Measurements from ENCODE around the gene ZDHHC24.
A peak's percentile ranks its signal among the peaks of the same experiment; 100 is the strongest.

Gene ZDHHC24

GRCh38 chr11:66510990-66511339, 34.9 kb downstream of the ZDHHC24 start:
- Histone ChIP-seq H3K27me3 (ENCODE audit: insufficient read depth, low read length) (no peaks in the 10 kb centered on the region), H3K4me2 (ENCODE audit: low read length) (peak overlapping the region; percentile 95), H3K4me3 (ENCODE audit: low read depth, low read length, poor library complexity, severe bottlenecking) (peak overlapping the region; percentile 83), H3K79me2 (ENCODE audit: insufficient read depth, low read length) (no peaks in the 10 kb centered on the region), H3K9me2 (ENCODE audit: low read depth, low read length) (no peaks in the 10 kb centered on the region), H4K20me1 (ENCODE audit: insufficient read depth, low read length) (no peaks in the 10 kb centered on the region), H3F3A (ENCODE audit: insufficient read depth, low read length) (no peaks in the 10 kb centered on the region), H3K9me3 (ENCODE audit: low read length) (no peaks in the 10 kb centered on the region), H3K27ac (ENCODE audit: low read depth, low read length, poor library complexity, severe bottlenecking) (no peak overlapping the region), H3K9ac (ENCODE audit: low read length) (peak overlapping the region; percentile 71), H3K4me1 (ENCODE audit: insufficient read depth, low read length, severe bottlenecking) (peaks cover 12% of the 10 kb centered on the region), H3K36me3 (ENCODE audit: insufficient read depth, low read length) (peaks cover 4% of the 10 kb centered on the region), H2AFZ (ENCODE audit: low read length) (no peak overlapping the region)
- TF ChIP-seq CTCF (IDR thresholded peaks at IDR 0.05; ENCODE audit: low read length) (no peak), EZH2 (IDR thresholded peaks at IDR 0.05; ENCODE audit: borderline replicate concordance, low read length) (no peak)

- H3K27ac ChIP-seq (ENCODE audit: low read depth, low read length, poor library complexity, severe bottlenecking): no peak within 1 kb of the TSS
- H3K9me3 ChIP-seq (ENCODE audit: low read length): no peaks in the 10 kb centered on the region
- no peaks in the 10 kb centered on the region for H3K27me3 ChIP-seq (ENCODE audit: insufficient read depth, low read length)
- no peaks in the 10 kb centered on the region for H3F3A ChIP-seq (ENCODE audit: insufficient read depth, low read length)
- TF ChIP-seq EZH2 (IDR thresholded peaks at IDR 0.05; ENCODE audit: borderline replicate concordance, low read length) (no peak), CTCF (IDR thresholded peaks at IDR 0.05; ENCODE audit: low read length) (0 out of 2 replicates have a peak, but pooled peaks have one; percentile 6)
- H3K4me1 ChIP-seq (ENCODE audit: insufficient read depth, low read length, severe bottlenecking): peaks cover 12% of the 10 kb centered on the region
- H3K9ac ChIP-seq (ENCODE audit: low read length): peak within 1 kb of the TSS; percentile 71
- peak within 1 kb of the TSS; percentile 95 for H3K4me2 ChIP-seq (ENCODE audit: low read length)
- 0 out of 2 replicates have a peak within 1 kb of the TSS, but pooled peaks have one; percentile 85 for H2AFZ ChIP-seq (ENCODE audit: low read length)
- H3K36me3 ChIP-seq (ENCODE audit: insufficient read depth, low read length): peaks cover 6% of the 10 kb centered on the region
- no peaks in the 10 kb centered on the region for H3K9me2 ChIP-seq (ENCODE audit: low read depth, low read length)
- H3K79me2 ChIP-seq (ENCODE audit: insufficient read depth, low read length): no peaks in the 10 kb centered on the region
- peak within 1 kb of the TSS; percentile 83 for H3K4me3 ChIP-seq (ENCODE audit: low read depth, low read length, poor library complexity, severe bottlenecking)
- H4K20me1 ChIP-seq (ENCODE audit: insufficient read depth, low read length): no peaks in the 10 kb centered on the region
These were observed 35.4 kb downstream of the ZDHHC24 start, which contains the start of gene BBS1 for GRCh38 chr11:66510271-66510989. Gene BBS1, plus strand, starts transcription at chr11:66510635. Its CDS starts 25 bp downstream, at chr11:66510660.

GRCh38 chr11:66509131-66509561, 36.7 kb downstream of the ZDHHC24 start:
- Histone ChIP-seq H3K4me3 (ENCODE audit: low read depth, low read length, poor library complexity, severe bottlenecking) (no peak overlapping the region), H3K9ac (ENCODE audit: low read length) (no peak overlapping the region), H3K27me3 (ENCODE audit: insufficient read depth, low read length) (no peaks in the 10 kb centered on the region), H3K4me1 (ENCODE audit: insufficient read depth, low read length, severe bottlenecking) (peaks cover 12% of the 10 kb centered on the region), H3F3A (ENCODE audit: insufficient read depth, low read length) (no peaks in the 10 kb centered on the region), H3K36me3 (ENCODE audit: insufficient read depth, low read length) (peaks cover 18% of the 10 kb centered on the region), H4K20me1 (ENCODE audit: insufficient read depth, low read length) (no peaks in the 10 kb centered on the region), H3K9me2 (ENCODE audit: low read depth, low read length) (no peaks in the 10 kb centered on the region), H3K27ac (ENCODE audit: low read depth, low read length, poor library complexity, severe bottlenecking) (no peak overlapping the region), H2AFZ (ENCODE audit: low read length) (no peak overlapping the region), H3K79me2 (ENCODE audit: insufficient read depth, low read length) (no peaks in the 10 kb centered on the region), H3K9me3 (ENCODE audit: low read length) (no peaks in the 10 kb centered on the region), H3K4me2 (ENCODE audit: low read length) (no peak overlapping the region)
- TF ChIP-seq EZH2 (IDR thresholded peaks at IDR 0.05; ENCODE audit: borderline replicate concordance, low read length) (no peak), CTCF (IDR thresholded peaks at IDR 0.05; ENCODE audit: low read length) (no peak)
